CD4-positive, CD25-positive, alpha-beta regulatory T cell (primary cell): Measurements from ENCODE around the gene ADTRP. TPM values are rescaled to one million over a fixed set of nuclear protein-coding genes. Genes with fewer than 3 reads are reported as not detected.
A peak's percentile ranks its signal among the peaks of the same experiment; 100 is the strongest.

Experiments
- ATAC-seq, 2 donors: fragments of 150-1000 bp; cut with Tn5 transposase; one replicate each; pipeline ENCODE4 v1.10.0; 2021; ENCODE audit warnings: low read depth in 2 of 2, moderate number of reproducible peaks in 2 of 2, moderate library complexity in 1 of 2
- DNase-seq, 3 donors: peaks; one replicate each; pipeline versions ENCODE4 v3.0.0 to v3.0.0-alpha.2; 2012 to 2022; ENCODE audit warnings: mixed read lengths in 1 of 3
- H3K27ac ChIP-seq: one replicate; pipeline ENCODE4 v1.7.0; 2013; ENCODE audit warnings: mild to moderate bottlenecking, low read length; ENCODE audit not compliant: insufficient read depth, poor library complexity, severe bottlenecking
- H3K27me3 ChIP-seq: one replicate; pipeline ENCODE4 v1.7.0; 2013; ENCODE audit warnings: low read length; ENCODE audit not compliant: control insufficient read depth, insufficient read depth
- H3K36me3 ChIP-seq: one replicate; pipeline ENCODE4 v1.7.0; 2013; ENCODE audit warnings: mild to moderate bottlenecking, low read length, moderate library complexity; ENCODE audit not compliant: control insufficient read depth, insufficient read depth
- H3K4me1 ChIP-seq: 2 replicates; pipeline ENCODE4 v1.7.0; 2013; ENCODE audit warnings: mild to moderate bottlenecking, low read length; ENCODE audit not compliant: insufficient read depth, control insufficient read depth, poor library complexity, severe bottlenecking
- H3K4me3 ChIP-seq: one replicate; pipeline ENCODE4 v1.7.0; 2013; ENCODE audit warnings: low read depth, mild to moderate bottlenecking, low read length, moderate library complexity
- H3K9me3 ChIP-seq, 2 experiments: 1 replicate in 1 of 2; 2 replicates in 1 of 2; pipeline ENCODE4 v1.7.0; 2013; ENCODE audit warnings: low read length in 2 of 2, mild to moderate bottlenecking in 1 of 2, moderate library complexity in 1 of 2; ENCODE audit not compliant: control insufficient read depth in 2 of 2
- H3K27ac Mint-ChIP-seq, 3 donors: one replicate each; pipeline ENCODE4 v1.8.0; 2020 to 2022; ENCODE audit warnings: mild to moderate bottlenecking in 3 of 3, mixed read lengths in 3 of 3, moderate library complexity in 2 of 3
- H3K27me3 Mint-ChIP-seq: one replicate; pipeline ENCODE4 v1.8.0; 2022; ENCODE audit warnings: mild to moderate bottlenecking, mixed read lengths
- H3K36me3 Mint-ChIP-seq: one replicate; pipeline ENCODE4 v1.8.0; 2020; ENCODE audit warnings: mixed read lengths
- H3K4me1 Mint-ChIP-seq, 4 donors: one replicate each; pipeline ENCODE4 v1.8.0; 2020 to 2022; ENCODE audit warnings: mixed read lengths in 4 of 4, mild to moderate bottlenecking in 1 of 4
- H3K4me3 Mint-ChIP-seq, 4 donors: one replicate each; pipeline ENCODE4 v1.8.0; 2020 to 2022; ENCODE audit warnings: mild to moderate bottlenecking in 4 of 4, mixed read lengths in 4 of 4, moderate library complexity in 3 of 4
- H3K9me3 Mint-ChIP-seq, 7 donors: one replicate each; pipeline ENCODE4 v1.8.0; 2020 to 2022; ENCODE audit warnings: mixed read lengths in 7 of 7, mild to moderate bottlenecking in 3 of 7, moderate library complexity in 2 of 7
- polyA plus RNA-seq, 4 donors: library from polyadenylated mRNA; unstranded; fragments of 300-500 nt; fragmentation: Illumina TruSeq; gene quantifications; one replicate each; pipeline ENCODE4 v1.2.3, GENCODE V29; 2021
- total RNA-seq: library from RNA; stranded (reverse); gene quantifications from one replicate; pipeline ENCODE4 v1.2.3, GENCODE V29; 2022

The ADTRP gene
- total and polyA plus RNA-seq, 5 donors from 2014 or later, result 27.3 to 41.7 (median 40.9) TPM

GRCh38 chr6:11791354-11792107, 12.9 kb upstream of the ADTRP start:
- H3K27ac Mint-ChIP-seq, result no peak overlapping the region
- H3K9me3 ChIP-seq, result peaks cover 0 to 7% of the 10 kb centered on the region in 2 experiments
- H3K36me3 Mint-ChIP-seq, result peaks cover 6% of the 10 kb centered on the region
- no peaks in the 10 kb centered on the region for H3K27me3 Mint-ChIP-seq
- H3K27ac ChIP-seq, result no peak overlapping the region
- H3K36me3 ChIP-seq, result no peaks in the 10 kb centered on the region
- peaks cover 2% of the 10 kb centered on the region for H3K4me1 ChIP-seq
- H3K4me3 ChIP-seq, result no peak overlapping the region
- no peaks in the 10 kb centered on the region for H3K27me3 ChIP-seq
- DNase-seq (peak in 1 of 3 donors; percentile 23), ATAC-seq (no peak)
- H3K4me3 Mint-ChIP-seq, result no peak overlapping the region
- H3K4me1 Mint-ChIP-seq, result peaks cover 0 to 8% (median 5%) of the 10 kb centered on the region in 4 donors
- H3K9me3 Mint-ChIP-seq, result peaks cover 0 to 10% (median 2%) of the 10 kb centered on the region in 7 donors

- Histone ChIP-seq H3K27ac (no peak overlapping the region), H3K27me3 (no peaks in the 10 kb centered on the region), H3K36me3 (no peaks in the 10 kb centered on the region), H3K4me3 (no peak overlapping the region), H3K9me3 (peaks cover 0 to 7% of the 10 kb centered on the region in 2 experiments), H3K4me1 (peaks cover 17% of the 10 kb centered on the region)
- ATAC-seq, result no peak
- Mint-ChIP-seq H3K27ac (no peak overlapping the region), H3K36me3 (no peaks in the 10 kb centered on the region), H3K27me3 (no peaks in the 10 kb centered on the region), H3K4me3 (no peak overlapping the region), H3K4me1 (peaks cover under 1 to 5% (median 3%) of the 10 kb centered on the region in 4 donors), H3K9me3 (peaks cover 0 to 10% (median 2%) of the 10 kb centered on the region in 7 donors)
- no peak for DNase-seq
These were observed 11.1 kb upstream of the ADTRP start for GRCh38 chr6:11789744-11790143.

GRCh38 chr6:11788043-11788442, 9.4 kb upstream of the ADTRP start:
- H3K36me3 ChIP-seq, result no peaks in the 10 kb centered on the region
- H3K9me3 ChIP-seq, result peaks cover 0 to 4% of the 10 kb centered on the region in 2 experiments
- peaks cover 3 to 5% (median 5%) of the 10 kb centered on the region in 4 donors for H3K4me1 Mint-ChIP-seq
- no peak overlapping the region for H3K4me3 ChIP-seq
- peaks cover 17% of the 10 kb centered on the region for H3K4me1 ChIP-seq
- no peak overlapping the region for H3K27ac ChIP-seq
- H3K36me3 Mint-ChIP-seq, result no peaks in the 10 kb centered on the region
- H3K27me3 Mint-ChIP-seq, result no peaks in the 10 kb centered on the region
- ATAC-seq (no peak), DNase-seq (no peak)
- no peak overlapping the region for H3K27ac Mint-ChIP-seq
- H3K9me3 Mint-ChIP-seq, result peaks cover 0 to 5% (median 1%) of the 10 kb centered on the region in 7 donors
- no peaks in the 10 kb centered on the region for H3K27me3 ChIP-seq
- no peak overlapping the region for H3K4me3 Mint-ChIP-seq

GRCh38 chr6:11785774-11786579, 7.4 kb upstream of the ADTRP start:
- ATAC-seq, result peak; percentile 69 to 73
- H3K27me3 Mint-ChIP-seq, result no peaks in the 10 kb centered on the region
- Histone ChIP-seq H3K27me3 (no peaks in the 10 kb centered on the region), H3K9me3 (no peaks in the 10 kb centered on the region), H3K4me1 (peaks cover 17% of the 10 kb centered on the region), H3K36me3 (no peaks in the 10 kb centered on the region), H3K4me3 (peak overlapping the region; percentile 88), H3K27ac (peak overlapping the region; percentile 63)
- no peak overlapping the region for H3K4me3 Mint-ChIP-seq
- no peaks in the 10 kb centered on the region for H3K36me3 Mint-ChIP-seq
- peak; percentile 8 to 85 (median 32) for DNase-seq
- H3K27ac Mint-ChIP-seq, result peak overlapping the region in 1 of 3 donors; percentile 32
- peaks cover 0 to 1% (median 0%) of the 10 kb centered on the region in 7 donors for H3K9me3 Mint-ChIP-seq
- H3K4me1 Mint-ChIP-seq, result peaks cover 0 to 5% (median 3%) of the 10 kb centered on the region in 4 donors

- DNase-seq (peak in 2 of 3 donors; percentile 36 to 84), ATAC-seq (peak; percentile 79 to 82)
- peak overlapping the region; percentile 63 for H3K27ac ChIP-seq
- H3K36me3 ChIP-seq, result no peaks in the 10 kb centered on the region
- no peaks in the 10 kb centered on the region for H3K27me3 ChIP-seq
- peaks cover 17% of the 10 kb centered on the region for H3K4me1 ChIP-seq
- peak overlapping the region in 1 of 3 donors; percentile 32 for H3K27ac Mint-ChIP-seq
- H3K9me3 Mint-ChIP-seq, result peaks cover 0 to 1% (median 0%) of the 10 kb centered on the region in 7 donors
- H3K36me3 Mint-ChIP-seq, result no peaks in the 10 kb centered on the region
- peak overlapping the region; percentile 88 for H3K4me3 ChIP-seq
- H3K27me3 Mint-ChIP-seq, result no peaks in the 10 kb centered on the region
- H3K9me3 ChIP-seq, result no peaks in the 10 kb centered on the region
- H3K4me3 Mint-ChIP-seq, result no peak overlapping the region
- H3K4me1 Mint-ChIP-seq, result peaks cover 0 to 5% (median 3%) of the 10 kb centered on the region in 4 donors
These were observed 6.8 kb upstream of the ADTRP start for GRCh38 chr6:11785415-11785773.

- Mint-ChIP-seq H3K4me3 (peak overlapping the region in 2 of 4 donors; percentile 17 to 26), H3K9me3 (peaks cover 0 to 1% (median 0%) of the 10 kb centered on the region in 7 donors), H3K27ac (no peak overlapping the region), H3K4me1 (peaks cover 0 to 5% (median 3%) of the 10 kb centered on the region in 4 donors), H3K27me3 (no peaks in the 10 kb centered on the region), H3K36me3 (no peaks in the 10 kb centered on the region)
- no peak overlapping the region for H3K27ac ChIP-seq
- H3K4me3 ChIP-seq, result no peak overlapping the region
- H3K9me3 ChIP-seq, result no peaks in the 10 kb centered on the region
- DNase-seq (no peak), ATAC-seq (no peak)
- H3K4me1 ChIP-seq, result peaks cover 17% of the 10 kb centered on the region
- H3K36me3 ChIP-seq, result no peaks in the 10 kb centered on the region
- H3K27me3 ChIP-seq, result no peaks in the 10 kb centered on the region
These were observed 5.7 kb upstream of the ADTRP start for GRCh38 chr6:11784341-11784740.

- Mint-ChIP-seq H3K9me3 (peaks cover 0 to 1% (median 0%) of the 10 kb centered on the region in 7 donors), H3K27ac (peak overlapping the region in 1 of 3 donors; percentile 15), H3K27me3 (no peaks in the 10 kb centered on the region), H3K4me3 (no peak overlapping the region), H3K4me1 (peaks cover 0 to 7% (median 4%) of the 10 kb centered on the region in 4 donors), H3K36me3 (no peaks in the 10 kb centered on the region)
- no peak overlapping the region for H3K4me3 ChIP-seq
- H3K4me1 ChIP-seq, result peaks cover 17% of the 10 kb centered on the region
- H3K36me3 ChIP-seq, result no peaks in the 10 kb centered on the region
- no peaks in the 10 kb centered on the region for H3K9me3 ChIP-seq
- no peak overlapping the region for H3K27ac ChIP-seq
- no peaks in the 10 kb centered on the region for H3K27me3 ChIP-seq
- no peak for ATAC-seq
- DNase-seq, result no peak
These were observed 5.0 kb upstream of the ADTRP start for GRCh38 chr6:11783524-11784064.
